Lower lobe of right lung (tissue), 2 donors: ENCODE results near the gene MRM2. TPM values are rescaled to one million over a fixed set of nuclear protein-coding genes. Genes with fewer than 3 reads are reported as not detected.

ENCODE experiments used
- ATAC-seq, 2 donors: fragments of 200-7000 bp; cut with Tn5 transposase; one replicate each; pipeline ENCODE4 v1.9.1; 2020 to 2022; ENCODE audit warnings: mild to moderate bottlenecking in 2 of 2, moderate library complexity in 2 of 2
- DNase-seq: peaks from one replicate; pipeline ENCODE4 v3.0.0-alpha.2; 2020
- H3K27ac ChIP-seq: fragments of 200-600 bp; one replicate; pipeline ENCODE4 v1.8.0; 2022
- H3K27me3 ChIP-seq: fragments of 200-600 bp; one replicate; pipeline ENCODE4 v1.8.0; 2022; ENCODE audit warnings: low read depth
- H3K36me3 ChIP-seq: fragments of 200-600 bp; one replicate; pipeline ENCODE4 v1.8.0; 2022; ENCODE audit warnings: mild to moderate bottlenecking
- H3K4me1 ChIP-seq: fragments of 200-600 bp; one replicate; pipeline ENCODE4 v1.8.0; 2022
- H3K4me3 ChIP-seq: fragments of 200-600 bp; one replicate; pipeline ENCODE4 v1.8.0; 2022; ENCODE audit warnings: mild to moderate bottlenecking
- H3K9me3 ChIP-seq: fragments of 200-600 bp; one replicate; pipeline ENCODE4 v1.8.0; 2022
- intact Hi-C: fragments of 100-400 bp; cut with DNase I; formaldehyde crosslinking; loops from one replicate; pipeline ENCODE4 v1.11.0; 2022
- total RNA-seq: library from RNA; stranded (reverse); fragmentation: NEBNext Ultra II Directional; extraction: Animal tissue kit (Norgen Biotek cat#: 25700); gene quantifications from one replicate; pipeline ENCODE4 v1.2.1, GENCODE V29; 2021
- TF ChIP-seq, protein P1 (sequence below): fragments of 200-600 bp; IDR thresholded peaks from one replicate; pipeline ENCODE4 v1.8.0; 2022; ENCODE audit warnings: antibody characterized with exemption, mild to moderate bottlenecking
- donor health status: DM: no; HTN: yes; CAD: no; lungs with severe emphysema.

Gene MRM2
- total RNA-seq, 1 donor from 2014 or later: 22.6 TPM

DNA sequence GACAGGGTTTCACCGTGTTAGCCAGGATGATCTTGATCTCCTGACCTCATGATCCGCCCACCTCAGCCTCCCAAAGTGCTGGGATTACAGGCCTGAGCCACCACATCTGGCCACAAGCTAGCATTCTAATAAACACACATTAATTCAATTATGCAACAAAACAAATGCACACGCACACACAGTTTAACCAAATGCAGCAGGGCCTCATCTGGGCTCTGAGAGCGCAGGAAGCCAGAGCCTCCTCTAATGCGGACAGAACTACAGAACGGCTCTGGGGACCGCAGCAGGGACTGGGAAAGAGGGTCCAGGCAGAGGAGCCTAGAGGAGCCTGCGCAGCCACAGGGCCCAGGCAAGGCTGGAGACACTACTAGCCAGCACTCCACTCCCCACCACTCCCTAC is 13.1 kb downstream of the MRM2 start:
- Histone ChIP-seq H3K4me1 (peaks cover 49% of the 10 kb centered on the region), H3K27ac (no peak overlapping the region), H3K9me3 (no peaks in the 10 kb centered on the region), H3K27me3 (no peaks in the 10 kb centered on the region), H3K36me3 (peaks cover 55% of the 10 kb centered on the region), H3K4me3 (no peak overlapping the region)
- TF ChIP-seq, protein P1, sequence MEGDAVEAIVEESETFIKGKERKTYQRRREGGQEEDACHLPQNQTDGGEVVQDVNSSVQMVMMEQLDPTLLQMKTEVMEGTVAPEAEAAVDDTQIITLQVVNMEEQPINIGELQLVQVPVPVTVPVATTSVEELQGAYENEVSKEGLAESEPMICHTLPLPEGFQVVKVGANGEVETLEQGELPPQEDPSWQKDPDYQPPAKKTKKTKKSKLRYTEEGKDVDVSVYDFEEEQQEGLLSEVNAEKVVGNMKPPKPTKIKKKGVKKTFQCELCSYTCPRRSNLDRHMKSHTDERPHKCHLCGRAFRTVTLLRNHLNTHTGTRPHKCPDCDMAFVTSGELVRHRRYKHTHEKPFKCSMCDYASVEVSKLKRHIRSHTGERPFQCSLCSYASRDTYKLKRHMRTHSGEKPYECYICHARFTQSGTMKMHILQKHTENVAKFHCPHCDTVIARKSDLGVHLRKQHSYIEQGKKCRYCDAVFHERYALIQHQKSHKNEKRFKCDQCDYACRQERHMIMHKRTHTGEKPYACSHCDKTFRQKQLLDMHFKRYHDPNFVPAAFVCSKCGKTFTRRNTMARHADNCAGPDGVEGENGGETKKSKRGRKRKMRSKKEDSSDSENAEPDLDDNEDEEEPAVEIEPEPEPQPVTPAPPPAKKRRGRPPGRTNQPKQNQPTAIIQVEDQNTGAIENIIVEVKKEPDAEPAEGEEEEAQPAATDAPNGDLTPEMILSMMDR: no peak
- no peak for ATAC-seq
- intact Hi-C loops: no loop called here
- no peak for DNase-seq

DNA sequence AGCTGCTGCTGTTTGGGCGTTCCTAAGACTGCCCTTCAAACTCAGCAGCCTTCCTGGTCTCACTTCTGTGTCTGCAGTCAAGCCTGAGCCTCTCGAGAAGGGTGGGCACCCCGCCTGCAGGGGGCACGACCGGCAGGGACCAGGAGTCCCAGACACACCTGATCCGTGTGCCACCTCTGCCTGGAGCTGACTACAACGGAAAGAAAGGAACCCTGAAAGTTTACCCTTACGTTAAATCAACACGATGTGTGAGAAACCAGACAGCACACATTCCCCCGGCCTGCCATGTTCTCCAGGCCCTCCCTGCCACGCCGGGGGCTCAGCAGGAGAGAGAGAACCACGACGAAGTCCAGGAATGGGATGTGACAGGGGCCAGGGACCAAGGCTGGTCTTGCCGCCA is 14.3 kb downstream of the MRM2 start:
- H3K27me3 ChIP-seq: no peaks in the 10 kb centered on the region
- peaks cover 67% of the 10 kb centered on the region for H3K36me3 ChIP-seq
- TF ChIP-seq, protein P1: no peak
- H3K27ac ChIP-seq: no peak overlapping the region
- intact Hi-C loops: no loop called here
- H3K4me1 ChIP-seq: peaks cover 41% of the 10 kb centered on the region
- DNase-seq: no peak
- no peak overlapping the region for H3K4me3 ChIP-seq
- H3K9me3 ChIP-seq: no peaks in the 10 kb centered on the region
- ATAC-seq: no peak

DNA sequence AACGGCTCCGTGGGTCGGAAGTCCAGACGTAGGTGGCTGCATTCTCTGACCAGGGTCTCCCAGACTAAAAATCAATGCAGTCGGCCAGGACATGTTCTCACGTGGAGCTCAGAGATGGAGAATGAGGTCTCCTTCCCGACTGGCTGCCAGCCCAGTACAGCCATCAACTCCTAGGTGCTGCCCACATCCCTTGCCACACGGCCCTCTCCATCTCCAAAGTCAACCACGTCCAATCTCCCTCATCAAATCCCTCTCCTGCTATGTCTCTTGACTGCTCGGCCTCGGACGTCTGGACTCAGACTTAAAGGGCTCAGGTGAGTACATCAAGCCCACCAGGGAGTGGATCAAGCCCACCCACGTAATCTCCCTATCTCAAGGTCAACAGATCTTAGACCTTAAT is 16.2 kb downstream of the MRM2 start:
- ATAC-seq (no peak), DNase-seq (no peak)
- H3K27ac ChIP-seq: peak overlapping the region; percentile 63
- no peak overlapping the region for H3K4me3 ChIP-seq
- no peaks in the 10 kb centered on the region for H3K9me3 ChIP-seq
- intact Hi-C loops: no loop called here
- no peaks in the 10 kb centered on the region for H3K27me3 ChIP-seq
- TF ChIP-seq, protein P1: no peak
- H3K36me3 ChIP-seq: peaks cover 86% of the 10 kb centered on the region
- H3K4me1 ChIP-seq: peaks cover 27% of the 10 kb centered on the region

DNA sequence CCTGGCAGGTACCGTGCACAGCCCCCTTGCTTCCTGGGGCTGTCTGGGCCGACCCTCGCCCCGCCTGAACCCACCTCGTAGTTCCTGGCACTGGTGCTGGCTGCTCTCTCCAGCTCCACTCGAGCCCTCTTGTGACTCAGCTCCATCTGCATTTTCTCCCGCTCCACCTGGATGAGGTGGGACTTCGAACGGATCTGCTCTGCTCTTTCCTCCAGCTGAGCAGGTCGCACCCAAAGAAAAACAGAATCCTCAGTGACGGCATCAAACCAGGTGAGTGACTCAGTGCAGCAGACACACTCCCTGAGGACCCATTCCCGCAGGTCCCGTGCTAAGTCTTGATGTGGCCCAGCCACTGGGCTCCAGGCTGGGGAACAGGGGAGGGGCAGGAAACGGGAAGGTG is 16.7 kb downstream of the MRM2 start:
- peak overlapping the region; percentile 63 for H3K27ac ChIP-seq

DNA sequence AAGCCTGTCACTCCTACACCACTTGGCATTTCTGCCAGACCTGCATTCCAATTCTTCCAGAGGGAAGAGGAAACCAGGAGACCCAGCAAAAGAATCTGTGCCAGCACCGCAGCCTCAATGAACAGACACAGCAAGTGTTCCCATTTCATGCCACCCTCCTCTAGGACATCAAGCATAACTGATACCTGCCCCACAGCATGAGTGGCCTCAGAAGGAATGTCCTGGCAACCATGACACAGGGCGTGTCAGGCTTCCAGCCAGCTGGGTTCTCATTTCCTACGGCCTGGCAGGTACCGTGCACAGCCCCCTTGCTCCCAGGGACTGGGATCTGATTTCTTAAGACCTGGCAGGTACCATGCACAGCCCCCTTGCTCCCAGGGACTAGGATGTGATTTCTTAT is 17.1 kb downstream of the MRM2 start:
- Histone ChIP-seq H3K4me1 (peaks cover 18% of the 10 kb centered on the region), H3K27me3 (no peaks in the 10 kb centered on the region), H3K9me3 (no peaks in the 10 kb centered on the region), H3K4me3 (no peak overlapping the region), H3K27ac (peak overlapping the region; percentile 63), H3K36me3 (peaks cover 90% of the 10 kb centered on the region)
- intact Hi-C loops: no loop called here
- ATAC-seq (peak; percentile 87 to 90), DNase-seq (peak; percentile 76)
- TF ChIP-seq, protein P1: no peak

More for the DNA sequence above, 16.7 kb downstream of the MRM2 start:
- intact Hi-C loops: no loop called here
- Histone ChIP-seq H3K9me3 (no peaks in the 10 kb centered on the region), H3K36me3 (peaks cover 88% of the 10 kb centered on the region), H3K4me1 (peaks cover 22% of the 10 kb centered on the region), H3K4me3 (no peak overlapping the region), H3K27me3 (no peaks in the 10 kb centered on the region)
- TF ChIP-seq, protein P1: no peak
- no peak for DNase-seq
- peak; percentile 81 to 86 for ATAC-seq

DNA sequence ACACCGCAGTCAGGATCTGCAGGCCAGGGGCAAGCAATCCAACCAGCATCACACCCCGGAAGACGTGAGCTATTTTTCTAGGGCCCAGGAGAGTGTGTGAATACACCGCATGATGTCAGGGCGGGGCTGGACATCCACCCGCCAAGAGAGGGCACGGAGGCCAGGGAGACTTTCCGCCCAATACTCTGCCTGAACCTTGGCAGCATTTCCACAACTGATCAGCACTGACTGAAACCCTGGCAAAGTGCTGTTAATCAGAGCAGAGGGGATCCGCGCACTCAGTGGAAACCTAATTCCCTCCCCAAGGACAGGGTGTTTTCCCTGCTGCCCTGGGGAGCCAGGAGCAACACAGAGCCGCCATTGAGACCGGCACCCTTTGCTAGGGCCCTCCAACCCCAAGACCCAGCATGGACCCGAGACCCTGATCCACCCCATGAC is 17.5 kb downstream of the MRM2 start:
- DNase-seq (no peak), ATAC-seq (no peak)
- H3K4me1 ChIP-seq: peaks cover 17% of the 10 kb centered on the region
- H3K27ac ChIP-seq: no peak overlapping the region
- no peaks in the 10 kb centered on the region for H3K27me3 ChIP-seq
- no peak overlapping the region for H3K4me3 ChIP-seq
- H3K36me3 ChIP-seq: peaks cover 88% of the 10 kb centered on the region
- intact Hi-C loops: no loop called here
- TF ChIP-seq, protein P1: no peak
- no peaks in the 10 kb centered on the region for H3K9me3 ChIP-seq
